Activated naive CD4-positive, alpha-beta T cell treated with anti-CD3 and anti-CD28 coated beads, Interleukin-2, amount 10 ng/mL, durations not matched to agents 7 days and 5 days (primary cell): ENCODE measurements around the gene TGFA.
"Not testable (repeated sequence)": the region's sequence is repeated elsewhere in the genome, so short reads cannot be mapped to it uniquely, and the experiment has no call there.

Experiments
- CTCF ChIA-PET: fragments of 350-600 bp; sonication (Branson Sonifier 250); formaldehyde crosslinking; loops from one replicate; lab custom pipeline; 2021; ENCODE audit warnings: antibody characterized with exemption; lab: Charles Lee
- DNase-seq: peaks from one replicate; pipeline ENCODE4 v3.0.0-alpha.2; 2020
- H3K27ac Mint-ChIP-seq: one replicate; pipeline ENCODE4 v1.8.0; 2021; ENCODE audit warnings: mild to moderate bottlenecking, moderate library complexity, mixed read lengths
- H3K27me3 Mint-ChIP-seq: one replicate; pipeline ENCODE4 v1.8.0; 2021; ENCODE audit warnings: mild to moderate bottlenecking, mixed read lengths
- H3K36me3 Mint-ChIP-seq: one replicate; pipeline ENCODE4 v1.8.0; 2021; ENCODE audit warnings: mixed read lengths
- H3K4me1 Mint-ChIP-seq: one replicate; pipeline ENCODE4 v1.8.0; 2021; ENCODE audit warnings: mixed read lengths
- H3K4me3 Mint-ChIP-seq: one replicate; pipeline ENCODE4 v1.8.0; 2021; ENCODE audit warnings: mild to moderate bottlenecking, moderate library complexity, mixed read lengths
- H3K9me3 Mint-ChIP-seq: one replicate; pipeline ENCODE4 v1.8.0; 2021; ENCODE audit warnings: mixed read lengths

TGFA gene

GRCh38 chr2:70466647-70467046 is 87.0 kb downstream of the TGFA start:
- H3K9me3 Mint-ChIP-seq, DNase-seq, H3K27ac Mint-ChIP-seq, H3K4me3 Mint-ChIP-seq, CTCF ChIA-PET, H3K36me3 Mint-ChIP-seq: not testable (repeated sequence)
- Mint-ChIP-seq H3K27me3 (peaks cover 21% of the 10 kb centered on the region), H3K4me1 (peaks cover 12% of the 10 kb centered on the region)

- CTCF ChIA-PET, result no interaction called here
- no peak for DNase-seq
- Mint-ChIP-seq H3K27ac (no peak overlapping the region), H3K27me3 (peaks cover 34% of the 10 kb centered on the region), H3K9me3 (no peaks in the 10 kb centered on the region), H3K36me3 (no peaks in the 10 kb centered on the region), H3K4me3 (no peak overlapping the region), H3K4me1 (no peaks in the 10 kb centered on the region)
These were observed 89.6 kb downstream of the TGFA start for GRCh38 chr2:70463997-70464396.

- DNase-seq, result no peak
- H3K27ac Mint-ChIP-seq, result no peak overlapping the region
- CTCF ChIA-PET, result no interaction called here
- H3K9me3 Mint-ChIP-seq, result no peaks in the 10 kb centered on the region
- no peaks in the 10 kb centered on the region for H3K4me1 Mint-ChIP-seq
- peaks cover 38% of the 10 kb centered on the region for H3K27me3 Mint-ChIP-seq
- H3K36me3 Mint-ChIP-seq, result no peaks in the 10 kb centered on the region
- H3K4me3 Mint-ChIP-seq, result no peak overlapping the region
These were observed 90.0 kb downstream of the TGFA start for GRCh38 chr2:70463581-70463980.

GRCh38 chr2:70461981-70462876 is 91.4 kb downstream of the TGFA start:
- no peak overlapping the region for H3K27ac Mint-ChIP-seq
- no peaks in the 10 kb centered on the region for H3K9me3 Mint-ChIP-seq
- H3K4me3 Mint-ChIP-seq, result no peak overlapping the region
- CTCF ChIA-PET, result no interaction called here
- H3K27me3 Mint-ChIP-seq, result peaks cover 47% of the 10 kb centered on the region
- DNase-seq, result no peak
- peaks cover 6% of the 10 kb centered on the region for H3K4me1 Mint-ChIP-seq
- H3K36me3 Mint-ChIP-seq, result no peaks in the 10 kb centered on the region

GRCh38 chr2:70461414-70461813 is 92.2 kb downstream of the TGFA start:
- H3K36me3 Mint-ChIP-seq, result no peaks in the 10 kb centered on the region
- H3K4me1 Mint-ChIP-seq, result peaks cover 14% of the 10 kb centered on the region

GRCh38 chr2:70460333-70460732 is 93.3 kb downstream of the TGFA start:
- H3K4me3 Mint-ChIP-seq, result no peak overlapping the region
- no peaks in the 10 kb centered on the region for H3K36me3 Mint-ChIP-seq
- peaks cover 24% of the 10 kb centered on the region for H3K4me1 Mint-ChIP-seq
- CTCF ChIA-PET, result interaction anchor here (0.7 kb wide), 1 partner anchor 8 kb away, joined by 3 read pairs; no protein-coding TSS in a partner anchor
- peaks cover 53% of the 10 kb centered on the region for H3K27me3 Mint-ChIP-seq
- no peaks in the 10 kb centered on the region for H3K9me3 Mint-ChIP-seq
- H3K27ac Mint-ChIP-seq, result no peak overlapping the region
- DNase-seq, result no peak

More at GRCh38 chr2:70461414-70461813, 92.2 kb downstream of the TGFA start:
- Mint-ChIP-seq H3K4me3 (no peak overlapping the region), H3K9me3 (no peaks in the 10 kb centered on the region), H3K27ac (no peak overlapping the region), H3K27me3 (peaks cover 51% of the 10 kb centered on the region)
- CTCF ChIA-PET, result no interaction called here
- no peak for DNase-seq

GRCh38 chr2:70458661-70459060 is 95.0 kb downstream of the TGFA start:
- peaks cover 24% of the 10 kb centered on the region for H3K4me1 Mint-ChIP-seq
- no peaks in the 10 kb centered on the region for H3K9me3 Mint-ChIP-seq
- CTCF ChIA-PET, result no interaction called here
- no peak overlapping the region for H3K27ac Mint-ChIP-seq
- peaks cover 66% of the 10 kb centered on the region for H3K27me3 Mint-ChIP-seq
- no peak overlapping the region for H3K4me3 Mint-ChIP-seq
- DNase-seq, result no peak
- no peaks in the 10 kb centered on the region for H3K36me3 Mint-ChIP-seq

GRCh38 chr2:70456585-70457495 is 96.8 kb downstream of the TGFA start:
- Mint-ChIP-seq H3K27ac (no peak overlapping the region), H3K36me3 (no peaks in the 10 kb centered on the region), H3K4me3 (no peak overlapping the region), H3K4me1 (peaks cover 24% of the 10 kb centered on the region), H3K27me3 (peaks cover 66% of the 10 kb centered on the region), H3K9me3 (no peaks in the 10 kb centered on the region)
- DNase-seq, result no peak
- CTCF ChIA-PET, result no interaction called here

GRCh38 chr2:70454936-70455544 is 98.6 kb downstream of the TGFA start:
- no peak for DNase-seq
- Mint-ChIP-seq H3K9me3 (no peaks in the 10 kb centered on the region), H3K4me1 (peaks cover 26% of the 10 kb centered on the region), H3K27ac (no peak overlapping the region), H3K36me3 (no peaks in the 10 kb centered on the region), H3K4me3 (no peak overlapping the region), H3K27me3 (peaks cover 56% of the 10 kb centered on the region)
- CTCF ChIA-PET, result no interaction called here

GRCh38 chr2:70450641-70451250 is 102.9 kb downstream of the TGFA start:
- H3K27me3 Mint-ChIP-seq, result peaks cover 39% of the 10 kb centered on the region
- no peak overlapping the region for H3K4me3 Mint-ChIP-seq
- H3K4me1 Mint-ChIP-seq, result peaks cover 7% of the 10 kb centered on the region
- no peaks in the 10 kb centered on the region for H3K9me3 Mint-ChIP-seq
- H3K27ac Mint-ChIP-seq, result peak overlapping the region; percentile 7
- no peak for DNase-seq
- CTCF ChIA-PET, result no interaction called here
- no peaks in the 10 kb centered on the region for H3K36me3 Mint-ChIP-seq

GRCh38 chr2:70448041-70448440 is 105.6 kb downstream of the TGFA start:
- Mint-ChIP-seq H3K4me3 (no peak overlapping the region), H3K27ac (no peak overlapping the region), H3K27me3 (peaks cover 29% of the 10 kb centered on the region), H3K36me3 (no peaks in the 10 kb centered on the region), H3K9me3 (no peaks in the 10 kb centered on the region), H3K4me1 (peaks cover 8% of the 10 kb centered on the region)
- CTCF ChIA-PET, result no interaction called here
- no peak for DNase-seq

- Mint-ChIP-seq H3K9me3 (peaks cover 4% of the 10 kb centered on the region), H3K36me3 (peaks cover 7% of the 10 kb centered on the region), H3K27me3 (peaks cover 29% of the 10 kb centered on the region), H3K4me1 (peaks cover 47% of the 10 kb centered on the region), H3K4me3 (no peak overlapping the region), H3K27ac (peak overlapping the region; percentile 52)
- no peak for DNase-seq
- CTCF ChIA-PET, result no interaction called here
These were observed 109.9 kb downstream of the TGFA start for GRCh38 chr2:70443726-70444125.

GRCh38 chr2:70443078-70443465 is 110.6 kb downstream of the TGFA start:
- H3K4me3 Mint-ChIP-seq, result no peak overlapping the region
- H3K4me1 Mint-ChIP-seq, result peaks cover 53% of the 10 kb centered on the region
- H3K27me3 Mint-ChIP-seq, result peaks cover 26% of the 10 kb centered on the region
- peaks cover 8% of the 10 kb centered on the region for H3K9me3 Mint-ChIP-seq
- CTCF ChIA-PET, result no interaction called here
- DNase-seq, result no peak
- no peak overlapping the region for H3K27ac Mint-ChIP-seq
- H3K36me3 Mint-ChIP-seq, result peaks cover 7% of the 10 kb centered on the region
